ENCODE results near the gene CCDC57. TPM values are rescaled to one million over a fixed set of nuclear protein-coding genes. Genes with fewer than 3 reads are reported as not detected.

The CCDC57 gene
- total RNA-seq, 4 donors from 2014 or later, result 27.1 to 79.9 (median 50.9) TPM

GRCh38 chr17:82237083-82237745, 24.6 kb upstream of the CCDC57 start:
- peak; percentile 81 to 82 for DNase-seq
- TF ChIP-seq CTCF (IDR thresholded peaks at IDR 0.05), result no peak
- TF ChIP-seq POLR2A (IDR thresholded peaks at IDR 0.05), result no peak
- Histone ChIP-seq H3K36me3 (peaks cover 0 to 5% of the 10 kb centered on the region in 2 donors), H3K9me3 (no peaks in the 10 kb centered on the region), H3K4me3 (replicated peaks in 1 of 3) (no peak overlapping the region), H3K27ac (peak overlapping the region; percentile 70 to 88 (median 77)), H3K27me3 (no peaks in the 10 kb centered on the region), H3K4me1 (peaks cover 94 to 100% of the 10 kb centered on the region in 2 donors)
- intact Hi-C loops (cut with DNase I), result loop anchor here (5.0 kb wide), 1 partner anchor 85 kb away; no protein-coding TSS in a partner anchor
- 95 to 96% methylated on average over 37 to 47 of the region's 59 CpGs for WGBS, 2 donors

- Histone ChIP-seq H3K36me3 (peaks cover 0 to 5% of the 10 kb centered on the region in 2 donors), H3K27me3 (no peaks in the 10 kb centered on the region), H3K9me3 (no peaks in the 10 kb centered on the region), H3K27ac (peak overlapping the region; percentile 70 to 88 (median 77)), H3K4me3 (replicated peaks in 1 of 3) (no peak overlapping the region), H3K4me1 (peaks cover 95 to 100% of the 10 kb centered on the region in 2 donors)
- DNase-seq, result peak; percentile 93 to 96
- TF ChIP-seq POLR2A (IDR thresholded peaks at IDR 0.05) (no peak), CTCF (IDR thresholded peaks at IDR 0.05) (peak; percentile 89 to 97 (median 94))
- WGBS, 2 donors, result 16 to 17% methylated on average over 13 to 25 of the region's 44 CpGs
- intact Hi-C loops (cut with DNase I), result loop anchor here (5.0 kb wide), 1 partner anchor 86 kb away; no protein-coding TSS in a partner anchor
Measured at GRCh38 chr17:82236142-82236971, 23.7 kb upstream of the CCDC57 start.

GRCh38 chr17:82235775-82236141, 23.1 kb upstream of the CCDC57 start:
- intact Hi-C loops (cut with DNase I), result loop anchor here (5.0 kb wide), 1 partner anchor 87 kb away; no protein-coding TSS in a partner anchor

GRCh38 chr17:82235056-82235774, 22.6 kb upstream of the CCDC57 start:
- H3K27me3 ChIP-seq, result no peaks in the 10 kb centered on the region
- intact Hi-C loops (cut with DNase I), result loop anchor here (5.0 kb wide), 1 partner anchor 87 kb away; no protein-coding TSS in a partner anchor
- H3K27ac ChIP-seq, result peak overlapping the region; percentile 70 to 88 (median 77)
- H3K4me3 ChIP-seq (replicated peaks in 1 of 3), result no peak overlapping the region
- peaks cover 94 to 100% of the 10 kb centered on the region in 2 donors for H3K4me1 ChIP-seq
- H3K9me3 ChIP-seq, result no peaks in the 10 kb centered on the region
- TF ChIP-seq CTCF (IDR thresholded peaks at IDR 0.05) (no peak), POLR2A (IDR thresholded peaks at IDR 0.05) (no peak)
- peaks cover 0 to 5% of the 10 kb centered on the region in 2 donors for H3K36me3 ChIP-seq
- no peak for DNase-seq
- 58 to 70% methylated on average over 7 to 8 of the region's 19 CpGs for WGBS, 2 donors

More at GRCh38 chr17:82235775-82236141, 23.1 kb upstream of the CCDC57 start:
- Histone ChIP-seq H3K36me3 (peaks cover 0 to 5% of the 10 kb centered on the region in 2 donors), H3K9me3 (no peaks in the 10 kb centered on the region), H3K4me1 (peaks cover 94 to 100% of the 10 kb centered on the region in 2 donors), H3K27me3 (no peaks in the 10 kb centered on the region), H3K4me3 (replicated peaks in 1 of 3) (no peak overlapping the region), H3K27ac (peak overlapping the region; percentile 70 to 88 (median 77))
- DNase-seq, result peak; percentile 91
- peak in 1 of 2 donors; percentile 58 for TF ChIP-seq POLR2A (IDR thresholded peaks at IDR 0.05)
- TF ChIP-seq CTCF (IDR thresholded peaks at IDR 0.05), result no peak
- 53 to 62% methylated on average over 4 to 14 of the region's 15 CpGs for WGBS, 2 donors

All from thyroid gland (tissue), 4 donors.